ENCODE results near the gene LSM5. TPM values are rescaled to one million over a fixed set of nuclear protein-coding genes. Genes with fewer than 3 reads are reported as not detected.

Gene LSM5
- total and polyA plus RNA-seq, 9 of the 15 experiments (the other 6 are each of a cell fraction or from before 2014, with no cell fraction given): 36.3 to 620 (median 186) TPM

GRCh38 chr7:32495298-32496051 lies 5.3 kb upstream of the LSM5 start, which contains the start of gene AVL9 (continued):
- no peak for TF ChIP-seq FOS (IDR thresholded peaks at IDR 0.05; ENCODE audit: extremely low read depth, insufficient read length)
- TF ChIP-seq GATAD2B (IDR thresholded peaks at IDR 0.05; ENCODE audit: borderline replicate concordance): no peak
- no peak for TF ChIP-seq ZNF324 (CRISPR knock-in tag; IDR thresholded peaks at IDR 0.05)
- TF ChIP-seq HIVEP1 (CRISPR knock-in tag; IDR thresholded peaks at IDR 0.05): no peak
- no peak for TF ChIP-seq MLLT1 (IDR thresholded peaks at IDR 0.05)
- no peak for TF ChIP-seq NCOR1 (IDR thresholded peaks at IDR 0.05)
- no peak; the same call in 1 of the 2 replicates for TF ChIP-seq SMC3 (conservative IDR thresholded peaks at IDR 0.05; ENCODE audit: insufficient read depth, low read depth, low read length)
- no peak for TF ChIP-seq ZBTB5 (IDR thresholded peaks at IDR 0.05)
- no peak for TF ChIP-seq GTF3C2 (IDR thresholded peaks at IDR 0.05; ENCODE audit: borderline replicate concordance, extremely low read depth, insufficient read length)
- no peak for TF ChIP-seq FOXM1 (IDR thresholded peaks at IDR 0.05; ENCODE audit: low read depth)
- peak; percentile 51; the same call in 1 of the 2 replicates for TF ChIP-seq FOXM1 (CRISPR knock-in tag; IDR thresholded peaks at IDR 0.05; ENCODE audit: low read depth)
- no peak for TF ChIP-seq ZBTB33 (CRISPR knock-in tag; IDR thresholded peaks at IDR 0.05)
- TF ChIP-seq ZNF584 (CRISPR knock-in tag; IDR thresholded peaks at IDR 0.05; ENCODE audit: low read depth): no peak
- 0 out of 2 replicates have a peak, but pooled peaks have one; percentile 31 for TF ChIP-seq SIN3B (IDR thresholded peaks at IDR 0.05; ENCODE audit: low read depth)
- TF ChIP-seq EGR1 (conservative IDR thresholded peaks at IDR 0.05): peak; percentile 60
- TF ChIP-seq NFIC (IDR thresholded peaks at IDR 0.05): no peak; the same call in 1 of the 2 replicates
- TF ChIP-seq ZBTB34 (CRISPR knock-in tag; IDR thresholded peaks at IDR 0.05): no peak
- no peak for TF ChIP-seq TARDBP (IDR thresholded peaks at IDR 0.05)
- TF ChIP-seq ILF3 (IDR thresholded peaks at IDR 0.05; ENCODE audit: borderline replicate concordance): no peak

Measured in K562 (cell line).